D721Med (cell line): ENCODE measurements around the gene ADGRF5.

Source experiments
- DNase-seq: peaks from one replicate; pipeline ENCODE4 v3.0.0; 2011; ENCODE audit warnings: low spot score; ENCODE audit not compliant: insufficient read length
- FAIRE-seq: peaks from 2 replicates; lab custom pipeline; 2011; peaks lifted over from hg19 to GRCh38; lab: Jason Lieb, UNC
- TF ChIP-seq, protein P1 (sequence below): IDR thresholded peaks from 2 replicates; pipeline ENCODE4 v1.5.1; 2012; ENCODE audit warnings: mild to moderate bottlenecking, control low read depth; ENCODE audit not compliant: insufficient read depth; ENCODE audit errors: missing control alignments

The ADGRF5 gene

GRCh38 chr6:46832816-46833215 is 88.9 kb downstream of the ADGRF5 start:
- TF ChIP-seq, protein P1, sequence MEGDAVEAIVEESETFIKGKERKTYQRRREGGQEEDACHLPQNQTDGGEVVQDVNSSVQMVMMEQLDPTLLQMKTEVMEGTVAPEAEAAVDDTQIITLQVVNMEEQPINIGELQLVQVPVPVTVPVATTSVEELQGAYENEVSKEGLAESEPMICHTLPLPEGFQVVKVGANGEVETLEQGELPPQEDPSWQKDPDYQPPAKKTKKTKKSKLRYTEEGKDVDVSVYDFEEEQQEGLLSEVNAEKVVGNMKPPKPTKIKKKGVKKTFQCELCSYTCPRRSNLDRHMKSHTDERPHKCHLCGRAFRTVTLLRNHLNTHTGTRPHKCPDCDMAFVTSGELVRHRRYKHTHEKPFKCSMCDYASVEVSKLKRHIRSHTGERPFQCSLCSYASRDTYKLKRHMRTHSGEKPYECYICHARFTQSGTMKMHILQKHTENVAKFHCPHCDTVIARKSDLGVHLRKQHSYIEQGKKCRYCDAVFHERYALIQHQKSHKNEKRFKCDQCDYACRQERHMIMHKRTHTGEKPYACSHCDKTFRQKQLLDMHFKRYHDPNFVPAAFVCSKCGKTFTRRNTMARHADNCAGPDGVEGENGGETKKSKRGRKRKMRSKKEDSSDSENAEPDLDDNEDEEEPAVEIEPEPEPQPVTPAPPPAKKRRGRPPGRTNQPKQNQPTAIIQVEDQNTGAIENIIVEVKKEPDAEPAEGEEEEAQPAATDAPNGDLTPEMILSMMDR = no peak
- FAIRE-seq = no peak
- DNase-seq = no peak

DNA sequence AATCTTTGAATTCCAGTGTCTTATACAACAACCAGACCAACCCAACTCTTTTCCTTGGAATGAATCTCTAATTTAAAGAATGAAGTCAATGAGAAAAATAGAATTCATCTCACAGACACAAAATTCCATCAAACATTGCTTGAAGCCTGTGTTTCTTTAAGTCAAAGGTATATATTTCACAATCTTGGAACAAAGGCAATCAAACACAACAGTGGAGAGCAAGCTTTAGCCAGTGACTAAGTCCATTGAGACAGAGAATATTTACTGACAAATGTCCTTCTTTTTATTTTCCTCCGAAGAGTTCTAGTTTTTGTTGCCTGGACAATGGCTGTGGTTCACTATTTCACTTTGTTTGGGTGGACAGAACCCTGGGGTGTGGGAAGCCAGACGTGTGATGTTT is 92.8 kb downstream of the ADGRF5 start:
- DNase-seq = no peak
- TF ChIP-seq, protein P1 = no peak
- FAIRE-seq = no peak

GRCh38 chr6:46821458-46821881 is 100.3 kb downstream of the ADGRF5 start:
- no peak for FAIRE-seq
- DNase-seq = no peak
- TF ChIP-seq, protein P1 = no peak

DNA sequence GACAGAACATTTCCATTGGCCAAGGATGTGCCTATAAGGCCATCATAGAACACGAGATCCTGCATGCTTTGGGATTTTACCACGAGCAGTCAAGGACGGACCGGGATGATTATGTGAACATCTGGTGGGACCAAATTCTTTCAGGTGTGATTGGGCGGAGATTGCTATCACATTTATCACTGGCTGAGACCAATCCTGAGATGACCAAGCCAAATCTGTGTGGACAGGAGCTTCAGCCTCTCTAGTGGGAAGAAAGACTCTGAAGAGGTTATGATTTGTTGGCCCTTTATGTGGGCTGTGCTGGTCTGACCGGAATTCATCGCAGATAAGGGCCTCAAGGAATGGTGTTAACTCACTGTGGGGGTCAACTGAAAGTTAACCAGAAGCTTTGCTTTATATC is 102.2 kb downstream of the ADGRF5 start:
- TF ChIP-seq, protein P1 = no peak
- FAIRE-seq = no peak
- no peak for DNase-seq

- FAIRE-seq (no peak), DNase-seq (no peak)
- TF ChIP-seq, protein P1 = no peak
Measured at GRCh38 chr6:46816626-46817025, 105.1 kb downstream of the ADGRF5 start.

GRCh38 chr6:46815130-46815529 is 106.6 kb downstream of the ADGRF5 start:
- FAIRE-seq (no peak), DNase-seq (no peak)
- TF ChIP-seq, protein P1 = no peak

- no peak for FAIRE-seq
- no peak for DNase-seq
- TF ChIP-seq, protein P1 = no peak
Measured at GRCh38 chr6:46808806-46809205, 112.9 kb downstream of the ADGRF5 start.
